HAP-1 (cell line): ENCODE results near the gene EHBP1.

Experiments
- DNase-seq, 2 experiments: peaks; one replicate each; pipeline ENCODE4 v3.0.0-alpha.2; 2016 to 2020; ENCODE audit warnings: low spot score in 2 of 2
- H3K27me3 ChIP-seq: fragments of 250-450 bp; sonication (Bioruptor Pico); 2 replicates; pipeline ENCODE4 v1.5.1; 2020; ENCODE audit warnings: low read depth, mild to moderate bottlenecking, moderate library complexity
- H3K36me3 ChIP-seq: fragments of 250-450 bp; sonication (Bioruptor Pico); replicated peaks from 2 replicates; pipeline ENCODE4 v1.5.1; 2020; ENCODE audit warnings: mild to moderate bottlenecking
- H3K4me1 ChIP-seq: fragments of 250-450 bp; sonication (Bioruptor Pico); 2 replicates; pipeline ENCODE4 v1.5.1; 2020; ENCODE audit warnings: mild to moderate bottlenecking
- H3K4me3 ChIP-seq: fragments of 250-450 bp; sonication (Bioruptor Pico); 2 replicates; pipeline ENCODE4 v1.5.1; 2020; ENCODE audit warnings: mild to moderate bottlenecking, moderate library complexity
- H3K9me3 ChIP-seq: fragments of 250-450 bp; sonication (Bioruptor Pico); 2 replicates; pipeline ENCODE4 v1.5.1; 2020; ENCODE audit warnings: mild to moderate bottlenecking, moderate library complexity
- in situ Hi-C: fragments of 300-500 bp; cut with MboI; formaldehyde crosslinking; loops from 3 replicates; pipeline ENCODE4 v1.14.3; 2020; ENCODE audit warnings: low sequenced_read_pairs, inconsistent platforms, mixed read lengths

Gene EHBP1

DNA sequence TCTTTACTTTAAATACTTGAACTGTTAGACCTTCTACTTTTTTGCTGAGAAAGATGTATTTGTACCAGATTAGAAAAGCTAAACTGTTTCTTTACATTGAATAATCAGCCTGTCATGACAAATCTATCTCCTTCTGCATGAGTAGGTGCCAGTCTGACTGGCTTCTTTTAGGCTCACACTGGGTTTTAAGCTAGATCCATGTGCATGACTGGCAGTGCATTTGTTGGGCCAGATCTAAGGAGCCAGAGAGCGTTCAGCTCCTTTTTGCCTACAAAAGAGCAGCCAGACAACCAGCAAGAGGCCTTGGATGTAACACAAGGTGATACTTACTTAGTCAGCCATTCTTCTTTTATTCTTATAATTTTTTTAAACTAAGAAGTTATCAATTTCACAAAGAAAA lies 263.2 kb downstream of the EHBP1 start:
- H3K9me3 ChIP-seq, result no peaks in the 10 kb centered on the region
- H3K36me3 ChIP-seq, result no peaks in the 10 kb centered on the region
- in situ Hi-C loops, result no loop called here
- DNase-seq, result no peak
- H3K4me3 ChIP-seq, result no peak overlapping the region
- H3K4me1 ChIP-seq, result no peaks in the 10 kb centered on the region
- H3K27me3 ChIP-seq, result no peaks in the 10 kb centered on the region

- no peaks in the 10 kb centered on the region for H3K9me3 ChIP-seq
- DNase-seq, result no peak
- in situ Hi-C loops, result no loop called here
Observed at GRCh38 chr2:62971936-62972335, 266.4 kb downstream of the EHBP1 start.

GRCh38 chr2:62972601-62973000 lies 267.1 kb downstream of the EHBP1 start:
- Histone ChIP-seq H3K27me3 (no peaks in the 10 kb centered on the region), H3K4me1 (no peaks in the 10 kb centered on the region), H3K9me3 (no peaks in the 10 kb centered on the region), H3K4me3 (no peak overlapping the region), H3K36me3 (no peaks in the 10 kb centered on the region)
- peak in 1 of 2 experiments; percentile 50 for DNase-seq
- in situ Hi-C loops, result no loop called here

More at GRCh38 chr2:62971936-62972335, 266.4 kb downstream of the EHBP1 start:
- H3K36me3 ChIP-seq, result no peaks in the 10 kb centered on the region
- no peaks in the 10 kb centered on the region for H3K4me1 ChIP-seq
- no peaks in the 10 kb centered on the region for H3K27me3 ChIP-seq
- H3K4me3 ChIP-seq, result no peak overlapping the region

GRCh38 chr2:62974999-62975398 lies 269.5 kb downstream of the EHBP1 start:
- H3K27me3 ChIP-seq, result no peaks in the 10 kb centered on the region
- no peak overlapping the region for H3K4me3 ChIP-seq
- peaks cover 4% of the 10 kb centered on the region; the same call in 1 of the 2 replicates for H3K36me3 ChIP-seq
- DNase-seq, result no peak
- no peaks in the 10 kb centered on the region for H3K9me3 ChIP-seq
- no peaks in the 10 kb centered on the region for H3K4me1 ChIP-seq
- in situ Hi-C loops, result no loop called here

GRCh38 chr2:62991605-62992004 lies 286.1 kb downstream of the EHBP1 start:
- Histone ChIP-seq H3K4me1 (peaks cover 18% of the 10 kb centered on the region), H3K36me3 (no peaks in the 10 kb centered on the region), H3K4me3 (no peak overlapping the region), H3K27me3 (no peaks in the 10 kb centered on the region), H3K9me3 (no peaks in the 10 kb centered on the region)
- no peak for DNase-seq
- in situ Hi-C loops, result no loop called here

- DNase-seq, result no peak
- Histone ChIP-seq H3K27me3 (no peaks in the 10 kb centered on the region), H3K36me3 (no peaks in the 10 kb centered on the region), H3K4me1 (peaks cover 18% of the 10 kb centered on the region), H3K4me3 (no peak overlapping the region), H3K9me3 (no peaks in the 10 kb centered on the region)
- in situ Hi-C loops, result no loop called here
Observed at GRCh38 chr2:62992561-62992960, 287.0 kb downstream of the EHBP1 start.

DNA sequence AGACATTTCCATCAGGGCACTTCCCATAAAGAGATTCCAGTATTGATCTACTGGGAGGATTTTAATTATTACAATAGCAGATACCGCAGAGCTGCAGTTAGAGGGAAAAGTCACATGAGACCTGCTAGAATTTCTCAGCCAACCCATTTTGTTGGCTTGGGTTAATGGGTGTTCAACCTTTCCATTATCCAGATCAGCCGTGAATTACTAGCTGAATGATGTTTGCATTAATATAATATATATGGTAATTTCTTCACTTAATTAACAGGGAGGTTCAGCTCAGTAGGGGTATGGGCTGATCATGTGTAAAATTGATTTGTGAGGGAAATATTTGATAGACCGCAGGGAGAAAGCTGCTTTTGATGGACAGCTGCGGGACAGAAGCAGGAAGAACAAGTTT lies 288.7 kb downstream of the EHBP1 start:
- H3K27me3 ChIP-seq, result no peaks in the 10 kb centered on the region
- DNase-seq, result no peak
- no peak overlapping the region for H3K4me3 ChIP-seq
- peaks cover 18% of the 10 kb centered on the region for H3K4me1 ChIP-seq
- in situ Hi-C loops, result no loop called here
- H3K9me3 ChIP-seq, result no peaks in the 10 kb centered on the region
- H3K36me3 ChIP-seq, result no peaks in the 10 kb centered on the region

DNA sequence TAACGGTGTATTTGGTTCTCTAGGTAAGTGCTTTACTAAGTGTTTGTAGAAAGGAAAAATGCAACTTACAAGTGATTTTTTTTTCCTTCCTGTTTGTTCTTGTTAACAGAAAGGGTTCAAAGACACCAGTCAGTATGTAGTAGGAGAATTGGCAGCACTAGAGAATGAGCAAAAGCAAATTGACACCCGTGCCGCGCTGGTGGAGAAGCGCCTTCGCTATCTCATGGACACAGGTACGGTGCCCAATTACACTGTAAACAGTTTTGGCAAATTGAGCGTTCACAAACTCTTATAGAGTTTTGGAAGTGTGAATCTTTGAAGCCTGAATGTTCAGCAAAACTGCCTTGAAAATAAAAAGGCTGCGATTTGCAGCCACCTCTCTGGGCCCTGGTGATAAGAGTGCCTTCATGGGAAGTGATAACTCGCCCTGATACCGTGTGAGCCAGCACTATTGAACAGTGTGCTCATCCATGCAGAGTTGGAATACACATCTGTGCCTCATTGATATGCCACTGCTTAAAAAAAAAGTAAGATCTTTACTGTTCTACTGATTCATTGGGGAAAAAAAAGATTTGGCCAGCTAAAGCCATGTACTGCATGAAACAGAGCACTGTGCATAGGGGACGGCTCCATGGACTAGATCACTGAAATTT lies 291.1 kb downstream of the EHBP1 start:
- peaks cover 13% of the 10 kb centered on the region for H3K4me1 ChIP-seq

DNA sequence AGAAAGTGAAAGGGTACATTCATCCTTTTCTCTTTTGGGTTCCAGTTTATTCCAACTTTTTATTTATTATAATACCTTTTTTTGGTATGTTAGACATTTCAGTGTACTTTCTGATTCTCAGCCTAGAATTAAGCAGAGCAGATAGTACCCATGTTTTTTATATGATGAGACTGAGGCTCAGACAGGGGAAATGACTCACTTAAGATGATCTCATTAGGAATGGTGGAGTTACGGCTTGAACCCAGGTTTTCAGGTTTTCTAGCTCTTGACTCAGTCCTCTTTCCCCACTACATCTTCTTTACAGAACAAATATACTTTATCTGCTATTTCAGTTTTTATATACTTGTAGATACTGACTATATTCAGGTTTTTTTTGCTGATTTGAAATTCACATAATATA lies 293.4 kb downstream of the EHBP1 start:
- no peak overlapping the region for H3K4me3 ChIP-seq
- H3K9me3 ChIP-seq, result no peaks in the 10 kb centered on the region
- H3K36me3 ChIP-seq, result no peaks in the 10 kb centered on the region
- in situ Hi-C loops, result no loop called here
- DNase-seq, result no peak
- peaks cover 4% of the 10 kb centered on the region; the same call in 1 of the 2 replicates for H3K4me1 ChIP-seq
- H3K27me3 ChIP-seq, result no peaks in the 10 kb centered on the region

More for the DNA sequence above, 291.1 kb downstream of the EHBP1 start:
- Histone ChIP-seq H3K36me3 (no peaks in the 10 kb centered on the region), H3K27me3 (no peaks in the 10 kb centered on the region), H3K9me3 (no peaks in the 10 kb centered on the region), H3K4me3 (no peak overlapping the region)
- no peak for DNase-seq
- in situ Hi-C loops, result no loop called here

- in situ Hi-C loops, result no loop called here
- no peaks in the 10 kb centered on the region for H3K36me3 ChIP-seq
- H3K27me3 ChIP-seq, result no peaks in the 10 kb centered on the region
- H3K4me3 ChIP-seq, result no peak overlapping the region
- H3K4me1 ChIP-seq, result peaks cover 4% of the 10 kb centered on the region; the same call in 1 of the 2 replicates
- H3K9me3 ChIP-seq, result no peaks in the 10 kb centered on the region
- no peak for DNase-seq
Observed at GRCh38 chr2:62999905-63000304, 294.4 kb downstream of the EHBP1 start.

DNA sequence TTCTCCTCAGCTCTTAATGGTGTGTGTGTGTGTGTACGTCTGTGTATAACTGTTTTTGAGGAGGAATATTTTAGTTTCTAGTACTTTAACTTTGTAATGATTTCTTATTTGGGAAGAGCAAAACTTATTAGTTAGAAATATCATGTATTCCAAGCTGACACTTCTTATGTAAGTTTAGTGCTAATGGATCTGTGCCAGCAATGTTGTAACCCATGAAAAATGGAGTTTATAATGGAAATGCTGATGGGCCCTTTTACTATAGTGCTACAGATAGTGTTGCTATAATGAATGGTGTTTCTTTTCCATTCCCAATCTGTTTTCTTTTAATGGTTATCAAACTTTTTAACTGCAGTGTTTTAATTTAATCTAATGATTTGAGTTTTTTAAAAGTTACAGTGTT lies 295.3 kb downstream of the EHBP1 start:
- Histone ChIP-seq H3K36me3 (no peaks in the 10 kb centered on the region), H3K4me3 (no peak overlapping the region), H3K27me3 (no peaks in the 10 kb centered on the region), H3K4me1 (peaks cover 5% of the 10 kb centered on the region; the same call in 1 of the 2 replicates), H3K9me3 (no peaks in the 10 kb centered on the region)
- in situ Hi-C loops, result no loop called here
- no peak for DNase-seq

DNA sequence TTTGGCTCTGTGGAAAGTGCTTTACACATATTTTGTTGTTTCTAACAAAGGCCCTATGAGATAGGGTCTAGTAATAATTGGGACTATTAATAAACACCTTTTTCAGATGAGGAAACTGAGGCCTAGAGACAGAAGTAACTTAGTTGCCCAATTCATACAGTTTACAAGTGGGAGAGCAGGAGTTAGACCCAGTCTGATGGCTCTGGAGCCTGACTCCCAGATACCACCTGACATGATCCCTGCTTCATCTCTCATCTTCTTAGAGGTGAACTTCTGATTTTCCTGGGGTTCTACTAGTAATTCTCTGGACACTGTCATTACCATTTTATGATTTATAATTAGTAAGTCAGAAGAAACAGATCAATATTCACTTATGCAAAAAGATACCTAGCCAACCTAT lies 296.1 kb downstream of the EHBP1 start:
- Histone ChIP-seq H3K9me3 (no peaks in the 10 kb centered on the region), H3K36me3 (no peaks in the 10 kb centered on the region), H3K4me3 (no peak overlapping the region), H3K4me1 (peaks cover 13% of the 10 kb centered on the region), H3K27me3 (no peaks in the 10 kb centered on the region)
- in situ Hi-C loops, result no loop called here
- DNase-seq, result no peak

- peaks cover 29% of the 10 kb centered on the region for H3K4me1 ChIP-seq
- in situ Hi-C loops, result no loop called here
Observed at GRCh38 chr2:63003351-63003750, 297.8 kb downstream of the EHBP1 start.

GRCh38 chr2:63007813-63008458 lies 302.4 kb downstream of the EHBP1 start:
- in situ Hi-C loops, result no loop called here
- H3K36me3 ChIP-seq, result no peaks in the 10 kb centered on the region
- peaks cover 40% of the 10 kb centered on the region for H3K4me1 ChIP-seq
- H3K9me3 ChIP-seq, result no peaks in the 10 kb centered on the region
- H3K27me3 ChIP-seq, result no peaks in the 10 kb centered on the region
- DNase-seq, result peak in 1 of 2 experiments; percentile 50
- H3K4me3 ChIP-seq, result no peak overlapping the region

More at GRCh38 chr2:63003351-63003750, 297.8 kb downstream of the EHBP1 start:
- Histone ChIP-seq H3K27me3 (no peaks in the 10 kb centered on the region), H3K9me3 (no peaks in the 10 kb centered on the region), H3K4me3 (no peak overlapping the region), H3K36me3 (no peaks in the 10 kb centered on the region)
- no peak for DNase-seq
